CD4-positive, alpha-beta T cell treated with Interleukin-21 for 1 hour (primary cell): ENCODE measurements around the gene ZNF140.

Experiments used
- DNase-seq: peaks from one replicate; pipeline ENCODE4 v3.0.0-alpha.2; 2020

The ZNF140 gene

GRCh38 chr12:133080368-133081158, at the start of gene ZNF140:
ZNF140 (plus strand) TSS chr12:133080923; CDS start chr12:133081321, 398 bp downstream.
- DNase-seq: peak; percentile 98

GRCh38 chr12:133037207-133038005, 43.3 kb upstream of the ZNF140 start, which contains the start of gene ZNF84:
ZNF84 (plus strand) TSS chr12:133037509; CDS start chr12:133041468, 3,959 bp downstream.
- peak; percentile 97 for DNase-seq

- no peak for DNase-seq
Measured at GRCh38 chr12:133038118-133038709, 42.5 kb upstream of the ZNF140 start.

- DNase-seq: no peak
Measured at GRCh38 chr12:133046698-133047097, 34.0 kb upstream of the ZNF140 start.

GRCh38 chr12:133057446-133057845, 23.3 kb upstream of the ZNF140 start:
- DNase-seq: no peak

GRCh38 chr12:133058203-133059113, 22.3 kb upstream of the ZNF140 start:
- DNase-seq: no peak

- DNase-seq: no peak
Measured at GRCh38 chr12:133061954-133062353, 18.8 kb upstream of the ZNF140 start.

- DNase-seq: no peak
Measured at GRCh38 chr12:133063556-133063955, 17.2 kb upstream of the ZNF140 start.

GRCh38 chr12:133073836-133074235, 6.9 kb upstream of the ZNF140 start:
- DNase-seq: no peak

GRCh38 chr12:133080026-133080367, 726 bp upstream of the ZNF140 start:
- peak; percentile 98 for DNase-seq

GRCh38 chr12:133081159-133081780, 547 bp downstream of the ZNF140 start:
- no peak for DNase-seq

- DNase-seq: no peak
Measured at GRCh38 chr12:133083345-133083744, 2.6 kb downstream of the ZNF140 start.

- DNase-seq: no peak
Measured at GRCh38 chr12:133105620-133106019, 24.9 kb downstream of the ZNF140 start.

- no peak for DNase-seq
Measured at GRCh38 chr12:133106253-133106652, 25.5 kb downstream of the ZNF140 start.

- DNase-seq: no peak
Measured at GRCh38 chr12:133107121-133107520, 26.4 kb downstream of the ZNF140 start.

- DNase-seq: no peak
Measured at GRCh38 chr12:133108150-133108549, 27.4 kb downstream of the ZNF140 start.

GRCh38 chr12:133120385-133121191, 39.9 kb downstream of the ZNF140 start:
- DNase-seq: no peak

- no peak for DNase-seq
Measured at GRCh38 chr12:133124674-133125073, 44.0 kb downstream of the ZNF140 start.

GRCh38 chr12:133129368-133130037, 48.8 kb downstream of the ZNF140 start:
- no peak for DNase-seq

- DNase-seq: peak; percentile 96
Measured at GRCh38 chr12:133130038-133130807, 49.5 kb downstream of the ZNF140 start, which contains the start of the genes ZNF10 and ZNF891. ZNF10 (plus strand) TSS chr12:133130627; CDS start chr12:133144493, 13,866 bp downstream. ZNF891 (minus strand) TSS chr12:133130274; CDS start chr12:133121918, 8,356 bp downstream.
